Epidermal melanocyte (primary cell): ENCODE measurements around the gene SSX2IP.
"Not testable (repeated sequence)": the region's sequence is repeated elsewhere in the genome, so short reads cannot be mapped to it uniquely, and the experiment has no call there.

Experiments
- DNase-seq: peaks from one replicate; pipeline ENCODE4 v3.0.0; 2011; ENCODE audit warnings: low spot score; ENCODE audit not compliant: insufficient read length

The SSX2IP gene

GRCh38 chr1:84677415-84678099 lies 12.7 kb downstream of the SSX2IP start:
- DNase-seq, result no peak

GRCh38 chr1:84675631-84676030 lies 14.6 kb downstream of the SSX2IP start:
- DNase-seq, result no peak

GRCh38 chr1:84675106-84675505 lies 15.2 kb downstream of the SSX2IP start:
- no peak for DNase-seq

DNA sequence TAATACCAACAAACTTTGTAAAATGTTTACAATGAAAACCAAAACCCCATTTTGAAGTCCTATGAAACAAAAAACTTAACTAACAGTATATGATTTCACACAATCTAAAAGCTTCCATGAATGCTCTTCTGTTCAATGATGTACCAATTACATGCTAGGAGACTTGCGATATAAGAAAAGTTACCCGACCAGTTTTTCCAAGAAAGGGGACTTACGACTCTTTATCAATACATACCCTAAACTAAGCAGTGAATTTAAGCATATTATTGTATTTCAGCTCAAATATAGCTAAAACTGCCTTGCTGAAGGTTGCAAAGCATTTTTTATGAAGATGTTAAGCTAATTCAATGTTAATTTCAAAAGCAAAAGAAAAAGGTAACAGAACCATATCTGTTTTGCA lies 15.6 kb downstream of the SSX2IP start:
- no peak for DNase-seq

DNA sequence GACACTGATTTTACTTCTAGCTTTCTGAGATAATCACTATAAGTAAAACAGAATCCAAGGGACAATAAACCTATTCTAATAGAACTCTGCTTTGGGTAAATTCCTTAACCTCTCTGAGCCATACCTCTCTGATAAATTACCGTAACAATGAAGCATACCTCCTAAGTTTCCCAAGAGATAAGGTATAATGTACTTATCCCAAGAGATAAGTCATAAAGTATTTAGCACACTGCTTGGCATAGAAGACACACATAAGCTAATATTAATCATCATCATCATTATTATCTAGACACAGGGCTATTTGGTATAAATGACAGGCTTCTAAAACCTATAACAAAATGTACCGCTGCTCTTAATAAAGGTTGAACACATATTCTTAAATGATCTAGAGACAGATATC lies 16.2 kb downstream of the SSX2IP start:
- no peak for DNase-seq

GRCh38 chr1:84672080-84672854 lies 18.0 kb downstream of the SSX2IP start:
- no peak for DNase-seq

GRCh38 chr1:84669831-84670230 lies 20.4 kb downstream of the SSX2IP start:
- DNase-seq, result no peak

DNA sequence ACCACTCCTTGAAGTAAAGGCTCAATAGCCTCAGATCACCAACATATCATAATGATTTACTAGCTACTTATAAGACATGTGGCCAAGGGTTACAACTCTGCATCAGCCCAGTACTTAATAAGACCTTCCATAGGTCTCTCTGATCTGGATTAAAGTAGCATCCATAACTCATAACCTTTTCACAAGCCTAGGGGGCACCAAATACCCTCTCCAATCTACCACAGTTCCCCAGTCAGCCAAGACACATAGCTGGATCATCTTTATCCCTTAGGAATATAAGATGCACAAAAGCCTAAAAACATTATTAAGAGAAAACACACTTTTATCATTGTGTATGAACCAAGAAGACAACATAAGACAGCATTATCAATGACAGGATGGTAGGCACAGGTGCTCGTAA lies 22.1 kb downstream of the SSX2IP start:
- no peak for DNase-seq

DNA sequence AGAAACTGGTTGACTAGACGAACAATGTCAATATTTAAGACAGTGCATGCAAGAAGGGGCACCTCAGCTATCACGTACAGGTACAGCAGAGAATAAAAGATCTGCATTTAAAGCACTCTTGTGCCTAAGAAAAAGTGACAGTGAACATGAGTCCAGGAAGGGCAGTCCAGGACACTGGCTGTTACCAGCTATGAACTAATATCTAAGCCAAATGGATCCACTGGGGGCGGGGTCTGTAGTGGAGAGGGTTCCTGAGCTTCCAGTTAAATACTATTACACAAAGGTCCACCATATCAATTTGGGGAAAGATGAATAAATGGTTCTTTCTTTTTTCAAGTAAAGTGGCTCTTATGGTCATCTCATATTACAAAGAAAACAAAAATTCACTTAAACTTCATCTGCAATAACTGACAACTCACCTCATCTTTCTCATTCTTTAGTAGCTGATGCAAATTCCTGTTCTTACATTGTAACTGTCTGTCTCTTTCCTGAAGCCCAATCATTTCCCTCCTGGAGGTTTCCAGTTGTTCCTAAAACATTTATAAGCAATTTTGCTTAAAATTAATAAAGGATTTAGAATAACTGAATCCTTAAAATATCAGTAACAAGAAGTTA lies 24.5 kb downstream of the SSX2IP start:
- no peak for DNase-seq

GRCh38 chr1:84653130-84653677 lies 37.1 kb downstream of the SSX2IP start:
- DNase-seq, result no peak

DNA sequence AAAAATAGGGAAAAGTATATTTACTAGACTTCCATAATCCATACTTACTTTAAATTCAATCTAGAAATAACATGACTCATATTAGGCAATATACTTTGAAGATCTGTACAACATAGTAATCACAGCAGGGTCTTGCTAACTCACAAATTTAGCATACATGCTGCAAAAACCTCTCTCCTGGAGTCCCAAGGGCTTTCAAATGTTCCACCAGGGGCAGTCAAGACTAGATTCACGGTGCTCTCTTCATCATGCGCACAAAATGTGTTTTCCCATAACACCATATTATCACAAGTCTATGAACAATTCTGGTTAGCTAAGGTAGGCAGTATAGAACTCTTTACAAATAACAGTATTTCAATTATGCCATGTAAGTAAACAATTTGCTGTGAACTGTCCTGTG lies 45.8 kb downstream of the SSX2IP start:
- DNase-seq, result no peak

DNA sequence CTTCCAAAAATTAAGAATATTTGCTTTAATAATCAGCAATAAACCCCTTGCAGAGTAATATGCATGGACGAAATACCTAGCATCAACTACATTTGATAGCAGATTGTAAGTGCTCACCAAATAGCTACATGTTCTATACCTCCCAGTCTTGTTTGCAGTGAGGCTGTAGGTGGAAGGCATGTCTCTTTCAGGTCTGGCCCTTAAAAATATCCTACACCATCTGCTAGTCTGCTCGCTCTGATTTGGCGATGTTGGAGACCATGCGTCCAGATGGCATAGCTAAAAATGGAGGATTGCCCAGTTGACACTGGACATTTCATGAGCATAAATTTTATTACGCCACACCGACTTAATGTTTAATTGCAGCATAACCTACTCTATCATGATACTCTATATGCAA lies 47.1 kb downstream of the SSX2IP start:
- DNase-seq, result no peak

- DNase-seq, result no peak
Observed at GRCh38 chr1:84642774-84643173, 47.5 kb downstream of the SSX2IP start.

DNA sequence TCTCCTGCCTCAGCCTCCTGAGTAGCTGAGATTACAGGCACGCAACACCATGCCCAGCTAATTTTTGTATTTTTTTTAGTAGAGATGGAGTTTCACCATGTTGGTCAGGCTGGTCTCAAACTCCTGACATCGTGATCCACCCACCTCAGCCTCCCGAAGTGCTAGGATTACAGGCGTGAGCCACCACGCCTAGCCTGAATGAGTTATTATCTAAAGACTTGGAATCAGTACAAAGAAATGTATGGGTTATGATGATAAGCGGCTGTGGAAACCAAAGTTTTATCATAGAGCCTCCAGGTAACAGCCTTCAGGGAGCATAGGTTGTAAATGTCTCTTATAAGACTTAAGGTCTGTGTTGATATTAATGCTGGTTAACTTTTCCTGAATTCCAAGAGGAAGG lies 50.5 kb downstream of the SSX2IP start:
- not testable (repeated sequence) for DNase-seq

DNA sequence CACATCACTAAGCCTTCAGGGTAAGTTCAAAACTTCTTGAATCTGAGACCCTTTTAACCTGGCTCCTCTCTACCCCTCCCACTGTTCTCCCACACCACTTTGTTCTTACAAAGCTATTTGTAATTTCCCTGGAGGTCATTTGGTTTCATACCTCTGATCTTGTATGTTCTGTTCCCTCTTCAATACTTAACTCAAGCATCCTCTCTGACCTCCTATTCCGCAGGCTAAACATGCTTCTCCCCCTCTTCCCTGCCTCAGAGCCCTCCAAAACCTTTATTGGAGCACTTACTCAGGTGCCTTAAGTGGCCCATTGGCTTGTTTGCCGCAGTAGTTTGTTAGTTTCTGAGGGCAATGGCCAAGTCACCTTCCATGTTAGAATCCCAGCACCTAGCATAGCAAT lies 54.8 kb downstream of the SSX2IP start:
- DNase-seq, result no peak

- DNase-seq, result no peak
Observed at GRCh38 chr1:84634536-84635205, 55.6 kb downstream of the SSX2IP start.

- DNase-seq, result no peak
Observed at GRCh38 chr1:84632673-84633434, 57.4 kb downstream of the SSX2IP start.

DNA sequence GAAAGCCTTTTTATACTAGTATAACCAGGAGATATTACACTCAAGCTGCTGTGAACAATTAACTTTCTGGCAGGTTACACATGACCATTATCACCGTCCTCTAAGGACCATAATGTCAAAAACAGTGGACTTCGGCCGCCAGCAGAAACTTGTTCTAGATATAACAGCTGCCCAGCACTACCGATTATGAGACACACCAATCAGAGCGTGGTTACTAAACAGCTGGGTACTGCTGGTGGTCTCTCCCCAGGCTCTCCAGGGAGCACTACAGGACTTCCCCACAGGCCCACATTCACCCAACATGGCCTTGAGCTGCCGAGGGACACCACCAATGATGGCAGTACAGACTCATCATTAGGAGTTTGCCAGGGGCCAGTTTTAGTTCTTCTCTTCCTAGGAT lies 58.1 kb downstream of the SSX2IP start:
- DNase-seq, result no peak

DNA sequence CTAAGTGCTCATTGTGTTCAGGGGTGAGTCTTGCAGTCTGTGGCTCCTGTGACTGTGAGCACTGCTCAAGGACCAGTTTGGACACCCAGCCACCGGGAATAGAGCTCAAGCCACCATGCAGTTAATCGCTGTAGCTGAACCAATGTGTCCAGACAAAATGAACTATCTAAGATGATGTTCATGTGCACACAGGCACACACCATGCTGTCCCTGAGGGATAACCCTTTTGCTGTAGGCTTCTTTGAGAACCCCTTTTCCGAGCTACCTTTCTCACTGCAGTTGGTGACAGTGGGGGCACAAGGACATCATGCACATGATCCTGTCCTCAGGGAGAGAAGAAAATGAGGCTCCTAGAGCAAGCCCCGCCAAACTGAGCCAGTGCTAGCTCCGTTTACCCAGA lies 65.4 kb downstream of the SSX2IP start:
- no peak for DNase-seq

DNA sequence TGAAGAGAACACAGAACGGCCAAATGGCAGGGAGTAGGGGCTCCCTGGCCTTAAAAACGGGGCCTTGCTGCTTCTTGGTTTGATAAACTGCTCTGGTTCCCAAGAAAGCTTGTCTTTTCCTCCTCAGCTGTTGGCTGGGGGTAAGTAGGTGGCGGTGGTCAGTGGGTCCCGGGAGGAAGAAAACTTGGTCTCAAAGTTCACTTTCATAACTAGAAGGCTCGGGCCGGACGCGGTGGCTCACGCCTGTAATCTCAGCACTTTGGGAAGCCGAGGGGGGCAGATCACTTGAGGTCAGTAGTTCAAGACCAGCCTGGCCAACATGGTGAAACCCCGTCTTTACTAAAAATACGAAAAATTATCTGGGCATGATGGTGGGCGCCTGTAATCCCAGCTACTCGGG lies 68.7 kb downstream of the SSX2IP start:
- DNase-seq, result no peak

DNA sequence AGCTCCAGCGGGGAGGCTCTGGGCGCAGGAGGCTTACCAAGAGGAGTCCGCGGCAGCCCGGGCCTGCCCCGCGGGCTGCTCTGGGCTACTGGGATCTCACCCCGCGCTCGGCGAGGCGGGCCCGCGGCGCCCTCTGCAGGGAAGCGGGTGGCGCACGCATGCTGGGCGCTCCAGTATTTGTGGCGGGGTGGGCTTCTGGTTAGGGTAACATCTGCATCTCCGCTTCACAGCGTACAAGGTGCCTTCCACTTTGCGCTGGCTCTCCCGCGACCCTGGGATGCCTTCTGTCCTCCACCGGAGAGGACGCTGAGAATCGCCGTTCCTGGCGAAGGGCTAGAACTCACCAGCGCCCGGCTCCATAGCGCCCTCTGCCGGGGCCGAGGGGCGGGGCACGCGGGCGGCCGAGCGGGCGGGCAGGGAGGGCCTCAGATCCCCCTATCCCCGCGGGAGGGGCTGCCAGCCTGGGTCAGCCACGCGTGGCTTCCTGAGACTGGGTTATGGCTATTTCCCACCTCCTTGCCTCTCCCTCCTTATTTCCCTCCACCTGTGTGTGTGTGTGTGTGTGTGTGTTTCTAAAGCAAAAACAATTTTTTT lies 69.4 kb downstream of the SSX2IP start:
- DNase-seq, result peak; percentile 55
